Measurements from ENCODE around the gene SP140.
"Not testable (repeated sequence)": the region's sequence is repeated elsewhere in the genome, so short reads cannot be mapped to it uniquely, and the experiment has no call there.

The SP140 gene

GRCh38 chr2:230226051-230226551, 565 bp downstream of the SP140 start:
- no peak for DNase-seq

GRCh38 chr2:230227216-230227615, 1.7 kb downstream of the SP140 start:
- DNase-seq: no peak

GRCh38 chr2:230230087-230230486, 4.6 kb downstream of the SP140 start:
- peak; percentile 47 for DNase-seq

- peak; percentile 20 for DNase-seq
Observed at GRCh38 chr2:230230496-230231200, 5.1 kb downstream of the SP140 start.

GRCh38 chr2:230231251-230231650, 5.7 kb downstream of the SP140 start:
- no peak for DNase-seq

- DNase-seq: no peak
Observed at GRCh38 chr2:230234122-230234722, 8.7 kb downstream of the SP140 start.

- no peak for DNase-seq
Observed at GRCh38 chr2:230234845-230235244, 9.3 kb downstream of the SP140 start.

GRCh38 chr2:230244211-230244610, 18.7 kb downstream of the SP140 start:
- no peak for DNase-seq

- no peak for DNase-seq
Observed at GRCh38 chr2:230246206-230246605, 20.7 kb downstream of the SP140 start.

GRCh38 chr2:230250231-230250630, 24.7 kb downstream of the SP140 start:
- DNase-seq: no peak

GRCh38 chr2:230254152-230254881, 28.8 kb downstream of the SP140 start:
- no peak for DNase-seq

- DNase-seq: no peak
Observed at GRCh38 chr2:230256733-230257332, 31.3 kb downstream of the SP140 start.

- DNase-seq: no peak
Observed at GRCh38 chr2:230258483-230258882, 32.9 kb downstream of the SP140 start.

- no peak for DNase-seq
Observed at GRCh38 chr2:230262246-230262645, 36.7 kb downstream of the SP140 start.

GRCh38 chr2:230264945-230265344, 39.4 kb downstream of the SP140 start:
- DNase-seq: not testable (repeated sequence)

GRCh38 chr2:230266638-230267037, 41.1 kb downstream of the SP140 start:
- DNase-seq: no peak

- no peak for DNase-seq
Observed at GRCh38 chr2:230267059-230267458, 41.5 kb downstream of the SP140 start.

GRCh38 chr2:230267556-230267955, 42.0 kb downstream of the SP140 start:
- DNase-seq: no peak

- no peak for DNase-seq
Observed at GRCh38 chr2:230268606-230269243, 43.2 kb downstream of the SP140 start.

GRCh38 chr2:230269715-230270114, 44.2 kb downstream of the SP140 start:
- DNase-seq: no peak

GRCh38 chr2:230282936-230283335, 57.4 kb downstream of the SP140 start:
- DNase-seq: no peak

- DNase-seq: no peak
Observed at GRCh38 chr2:230286048-230286447, 60.5 kb downstream of the SP140 start.

- DNase-seq: peak; percentile 10
Observed at GRCh38 chr2:230289311-230289710, 63.8 kb downstream of the SP140 start.
